Measurements from ENCODE around the gene KIF1B.
"Not testable (repeated sequence)": the region's sequence is repeated elsewhere in the genome, so short reads cannot be mapped to it uniquely, and the experiment has no call there.

KIF1B gene

GRCh38 chr1:10242811-10243210 is 32.4 kb downstream of the KIF1B start:
- no peak overlapping the region for H3K4me3 ChIP-seq (ENCODE audit: low read depth, low read length)
- no peak for DNase-seq (ENCODE audit: low read depth, low spot score)
- in situ Hi-C loops (cut with HindIII; ENCODE audit: low sequenced_read_pairs), result no loop called here
- TF ChIP-seq CTCF (IDR thresholded peaks at IDR 0.05; ENCODE audit: low read depth, low read length), result no peak

GRCh38 chr1:10245674-10246073 is 35.3 kb downstream of the KIF1B start:
- TF ChIP-seq CTCF (IDR thresholded peaks at IDR 0.05; ENCODE audit: low read depth, low read length), result no peak
- DNase-seq (ENCODE audit: low read depth, low spot score), result no peak
- in situ Hi-C loops (cut with HindIII; ENCODE audit: low sequenced_read_pairs), result no loop called here
- no peak overlapping the region for H3K4me3 ChIP-seq (ENCODE audit: low read depth, low read length)

GRCh38 chr1:10249808-10250457 is 39.6 kb downstream of the KIF1B start:
- DNase-seq (ENCODE audit: low read depth, low spot score), result no peak
- TF ChIP-seq CTCF (IDR thresholded peaks at IDR 0.05; ENCODE audit: low read depth, low read length), result no peak
- in situ Hi-C loops (cut with HindIII; ENCODE audit: low sequenced_read_pairs), result no loop called here
- no peak overlapping the region for H3K4me3 ChIP-seq (ENCODE audit: low read depth, low read length)

GRCh38 chr1:10250663-10251062 is 40.3 kb downstream of the KIF1B start:
- TF ChIP-seq CTCF (IDR thresholded peaks at IDR 0.05; ENCODE audit: low read depth, low read length), result no peak
- in situ Hi-C loops (cut with HindIII; ENCODE audit: low sequenced_read_pairs), result no loop called here
- H3K4me3 ChIP-seq (ENCODE audit: low read depth, low read length), result no peak overlapping the region
- no peak for DNase-seq (ENCODE audit: low read depth, low spot score)

- in situ Hi-C loops (cut with HindIII; ENCODE audit: low sequenced_read_pairs); H3K4me3 ChIP-seq (ENCODE audit: low read depth, low read length): not testable (repeated sequence)
- DNase-seq (ENCODE audit: low read depth, low spot score), result peak; percentile 55
Measured at GRCh38 chr1:10251325-10252108, 41.1 kb downstream of the KIF1B start.

- in situ Hi-C loops (cut with HindIII; ENCODE audit: low sequenced_read_pairs), result no loop called here
- no peak overlapping the region for H3K4me3 ChIP-seq (ENCODE audit: low read depth, low read length)
- peak; percentile 40 for DNase-seq (ENCODE audit: low read depth, low spot score)
- no peak for TF ChIP-seq CTCF (IDR thresholded peaks at IDR 0.05; ENCODE audit: low read depth, low read length)
Measured at GRCh38 chr1:10252508-10252907, 42.1 kb downstream of the KIF1B start.

GRCh38 chr1:10253149-10253548 is 42.8 kb downstream of the KIF1B start:
- no peak for DNase-seq (ENCODE audit: low read depth, low spot score)
- in situ Hi-C loops (cut with HindIII; ENCODE audit: low sequenced_read_pairs), result no loop called here
- no peak overlapping the region for H3K4me3 ChIP-seq (ENCODE audit: low read depth, low read length)
- no peak for TF ChIP-seq CTCF (IDR thresholded peaks at IDR 0.05; ENCODE audit: low read depth, low read length)

Data from astrocyte of the spinal cord (primary cell).